GM12878 (cell line): ENCODE results near the gene TSPEAR. TPM values are rescaled to one million over a fixed set of nuclear protein-coding genes. Genes with fewer than 3 reads are reported as not detected.

Experiments
- ATAC-seq: fragments of 200-7000 bp; cut with Tn5 transposase; 3 replicates; pipeline ENCODE4 v1.9.1; 2020; ENCODE audit warnings: mild to moderate bottlenecking, moderate library complexity
- BruUV-seq: library from RNA; stranded (reverse); fragments of 400-500 nt; replicated peaks from 2 replicates; lab custom pipeline; 2021; lab: Mats Ljungman, UMichigan
- CTCF ChIA-PET: fragments of 300-600 bp; sonication (Branson Sonifier 250); formaldehyde crosslinking; extraction: SDS; loops from one replicate; lab custom pipeline; 2021; ENCODE audit warnings: inconsistent platforms; lab: Yijun Ruan, JAX
- POLR2A ChIA-PET: fragments of 350-600 bp; formaldehyde crosslinking; extraction: SDS; loops from one replicate; lab custom pipeline; 2021; ENCODE audit warnings: inconsistent platforms; lab: Charles Lee
- RAD21 ChIA-PET: fragments of 300-600 bp; sonication (Branson Sonifier 250); formaldehyde crosslinking; loops from one replicate; lab custom pipeline; 2023; ENCODE audit warnings: antibody characterized with exemption; ENCODE audit not compliant: unreplicated experiment; lab: Charles Lee
- SMC1A ChIA-PET: fragments of 300-600 bp; sonication (Branson Sonifier 250); formaldehyde crosslinking; loops from one replicate; lab custom pipeline; 2023; ENCODE audit not compliant: unreplicated experiment, uncharacterized antibody; lab: Charles Lee
- DNase-seq: peaks from one replicate; pipeline ENCODE4 v3.0.0-alpha.2; 2011; ENCODE audit warnings: low read depth, low spot score
- FAIRE-seq: peaks from 3 replicates; lab custom pipeline; 2011; peaks lifted over from hg19 to GRCh38; lab: Jason Lieb, UNC
- H2AFZ ChIP-seq: 2 replicates; pipeline ENCODE4 v1.6.0; 2011; ENCODE audit warnings: low read depth, low read length, control low read depth; ENCODE audit not compliant: control insufficient read depth
- H3K27ac ChIP-seq: 2 replicates; pipeline ENCODE4 v1.5.1; 2011; ENCODE audit warnings: control low read depth; ENCODE audit not compliant: control insufficient read depth, insufficient read depth
- H3K27me3 ChIP-seq, 2 experiments: replicated peaks in 1 of 2; 2 replicates each; pipeline versions ENCODE4 v1.6.0 to v1.6.1; 2011; ENCODE audit warnings: low read length in 1 of 2; ENCODE audit not compliant: control insufficient read depth in 2 of 2, insufficient read depth in 2 of 2
- H3K36me3 ChIP-seq, 2 experiments: 2 replicates each; pipeline ENCODE4 v1.5.1; 2011; ENCODE audit warnings: low read length in 1 of 2; ENCODE audit not compliant: control insufficient read depth in 2 of 2, insufficient read depth in 2 of 2
- H3K4me1 ChIP-seq: 2 replicates; pipeline ENCODE4 v1.6.1; 2011; ENCODE audit warnings: mild to moderate bottlenecking, low read length, moderate library complexity, mixed read lengths; ENCODE audit not compliant: control insufficient read depth, insufficient read depth
- H3K4me2 ChIP-seq: 2 replicates; pipeline ENCODE4 v1.6.0; 2011; ENCODE audit warnings: control low read depth; ENCODE audit not compliant: control insufficient read depth, insufficient read depth
- H3K4me3 ChIP-seq: fragments of 200-600 bp; sonication (generic); 2 replicates; pipeline ENCODE4 v1.5.1; 2016
- H3K79me2 ChIP-seq: 2 replicates; pipeline ENCODE4 v1.6.0; 2011; ENCODE audit warnings: low read length; ENCODE audit not compliant: control insufficient read depth, insufficient read depth
- H3K9ac ChIP-seq: 2 replicates; pipeline ENCODE4 v1.8.0; 2011; ENCODE audit warnings: low read length, control low read depth, mixed read lengths; ENCODE audit not compliant: control insufficient read depth, insufficient read depth
- H3K9me3 ChIP-seq: replicated peaks from 3 replicates; pipeline ENCODE4 v1.5.1; 2011; ENCODE audit warnings: mild to moderate bottlenecking, low read length; ENCODE audit not compliant: control insufficient read depth, insufficient read depth
- H4K20me1 ChIP-seq: 2 replicates; pipeline ENCODE4 v1.6.0; 2011; ENCODE audit not compliant: control insufficient read depth, insufficient read depth
- BMI1 ChIP-seq: fragments of 450-650 bp; IDR thresholded peaks from 2 replicates; pipeline ENCODE4 v1.6.1; 2016; ENCODE audit warnings: mild to moderate bottlenecking, moderate library complexity, borderline replicate concordance
- CREM ChIP-seq: IDR thresholded peaks from 2 replicates; pipeline ENCODE4 v1.6.1; 2014; ENCODE audit warnings: antibody characterized with exemption, low read depth
- EP300 ChIP-seq, 2 experiments: fragments of 150-350 bp in 1 of 2; IDR thresholded peaks; 2 replicates each; pipeline ENCODE4 v1.6.1; 2011 to 2012; ENCODE audit warnings: low read depth in 2 of 2, low read length in 2 of 2, borderline replicate concordance in 1 of 2, improper control_type of control experiment in 1 of 2, inconsistent platforms in 1 of 2; ENCODE audit not compliant: control insufficient read depth in 1 of 2
- HDAC6 ChIP-seq: fragments of 200-600 bp; sonication (generic); IDR thresholded peaks from one replicate; pipeline ENCODE4 v1.8.0; 2017; ENCODE audit warnings: antibody characterized with exemption; ENCODE audit not compliant: unreplicated experiment
- HSF1 ChIP-seq: fragments of 150-350 bp; IDR thresholded peaks from 2 replicates; pipeline ENCODE4 v1.6.1; 2014; ENCODE audit warnings: mild to moderate bottlenecking, low read depth, low read length
- KDM1A ChIP-seq: fragments of 200-600 bp; sonication (generic); IDR thresholded peaks from 2 replicates; pipeline ENCODE4 v1.6.1; 2016; ENCODE audit warnings: borderline replicate concordance
- MTA3 ChIP-seq: IDR thresholded peaks from 2 replicates; pipeline ENCODE4 v1.6.1; 2012; ENCODE audit warnings: low read length, inconsistent platforms, borderline replicate concordance
- MXI1 ChIP-seq: fragments of 150-350 bp; IDR thresholded peaks from 2 replicates; pipeline ENCODE4 v1.6.1; 2011; ENCODE audit warnings: low read depth, mild to moderate bottlenecking, inconsistent platforms, low read length, improper control_type of control experiment
- MYC ChIP-seq: IDR thresholded peaks from 2 replicates; pipeline ENCODE4 v1.6.1; 2011; ENCODE audit warnings: mild to moderate bottlenecking, low read length, moderate library complexity, inconsistent platforms; ENCODE audit not compliant: insufficient read depth, insufficient replicate concordance, insufficient read length, severe bottlenecking
- NR2C2 ChIP-seq: IDR thresholded peaks from 2 replicates; pipeline ENCODE4 v1.6.1; 2011; ENCODE audit warnings: borderline replicate concordance, low read depth; ENCODE audit not compliant: control insufficient read depth, insufficient read length
- PAX5 ChIP-seq: IDR thresholded peaks from 2 replicates; pipeline ENCODE4 v1.6.1; 2011; ENCODE audit warnings: low read depth, low read length, borderline replicate concordance
- POU2F2 ChIP-seq: IDR thresholded peaks from 3 replicates; pipeline ENCODE4 v1.6.1; 2011; ENCODE audit warnings: low read depth, mild to moderate bottlenecking, low read length, borderline replicate concordance
- SKIL ChIP-seq: fragments of 450-650 bp; IDR thresholded peaks from 2 replicates; pipeline ENCODE4 v1.6.1; 2017; ENCODE audit warnings: mild to moderate bottlenecking, low read depth, inconsistent platforms; ENCODE audit not compliant: poor library complexity, severe bottlenecking
- SMARCA5 ChIP-seq: fragments of 450-650 bp; IDR thresholded peaks from 2 replicates; pipeline ENCODE4 v1.6.1; 2017; ENCODE audit warnings: mild to moderate bottlenecking
- STAT3 ChIP-seq: IDR thresholded peaks from 2 replicates; pipeline ENCODE4 v1.6.1; 2011; ENCODE audit warnings: low read depth, low read length, improper control_type of control experiment
- ZBTB33 ChIP-seq: fragments of 450-650 bp; IDR thresholded peaks from 2 replicates; pipeline ENCODE4 v1.6.1; 2017; ENCODE audit warnings: mild to moderate bottlenecking
- ZNF207 ChIP-seq: fragments of 450-650 bp; IDR thresholded peaks from 2 replicates; pipeline ENCODE4 v1.6.1; 2014; ENCODE audit warnings: antibody characterized with exemption, mild to moderate bottlenecking, borderline replicate concordance
- in situ Hi-C: fragments of 300-500 bp; cut with MboI; formaldehyde crosslinking; loops from 9 replicates; pipeline ENCODE4 v1.14.3; 2018; ENCODE audit warnings: mixed read lengths
- intact Hi-C: fragments of 100-400 bp; cut with micrococcal nuclease; formaldehyde crosslinking; loops from one replicate; pipeline ENCODE4 v1.14.2; 2022; ENCODE audit not compliant: unreplicated experiment
- polyA plus RNA-seq, 11 experiments: library from polyadenylated mRNA; depleted of rRNA in 4 of 11; unstranded in 6 of 11; stranded (reverse) in 5 of 11; fragments of >200 nt; fragmentation: Nextera tagmentation in 4 of 11; fragmentation: Illumina TruSeq in 1 of 11; extraction: Ambion mirVana in 4 of 11; extraction: Trizol in 1 of 11; gene quantifications; 1 replicate in 1 of 11; 2 replicates in 10 of 11; pipeline versions ENCODE4 v1.2.1 to v1.2.3, GENCODE V29; 2011 to 2016; ENCODE audit warnings: inconsistent platforms in 2 of 11, missing spikeins in 2 of 11, low read depth in 1 of 11
- total RNA-seq, 4 experiments: library from RNA; depleted of rRNA in 3 of 4; stranded (reverse); fragments of >200 nt in 3 of 4; fragmentation: Illumina TruSeq in 1 of 4; extraction: Trizol in 1 of 4; gene quantifications; 2 replicates each; pipeline versions ENCODE4 v1.2.1 to v1.2.3, GENCODE V29; 2013 to 2021

The TSPEAR gene
- total and polyA plus RNA-seq, 10 of the 15 experiments (the other 5 are each of a cell fraction or from before 2014, with no cell fraction given): not detected

GRCh38 chr21:44609193-44609592 lies 102.2 kb downstream of the TSPEAR start:
- in situ Hi-C loops (no loop called here), intact Hi-C loops (no loop called here)
- no peaks in the 10 kb centered on the region for H3K27me3 ChIP-seq
- no peaks in the 10 kb centered on the region for H3K79me2 ChIP-seq
- no peak for TF ChIP-seq SMARCA5
- no peak for TF ChIP-seq POU2F2
- no peak for TF ChIP-seq EP300 (IDR thresholded peaks at IDR 0.05; ENCODE audit: borderline replicate concordance in 1 of 2, control insufficient read depth in 1 of 2, low read depth in 2 of 2, low read length in 2 of 2)
- TF ChIP-seq NR2C2: no peak
- no peak for TF ChIP-seq CREM
- no peak for TF ChIP-seq MYC
- no peak for TF ChIP-seq PAX5
- no peak for TF ChIP-seq ZNF207
- no peak for TF ChIP-seq STAT3
- TF ChIP-seq MXI1: no peak
- TF ChIP-seq SKIL: no peak
- TF ChIP-seq ZBTB33: no peak
- TF ChIP-seq MTA3: no peak
- TF ChIP-seq BMI1: no peak
- TF ChIP-seq KDM1A: no peak
- TF ChIP-seq HSF1: no peak
- TF ChIP-seq HDAC6: no peak
- no peak overlapping the region for H2AFZ ChIP-seq
- SMC1A ChIA-PET: interaction anchor here (1.3 kb wide), 1 partner anchor 10 kb away, joined by 3 read pairs; no protein-coding TSS in a partner anchor
- no peaks in the 10 kb centered on the region for H3K4me1 ChIP-seq
- no peak overlapping the region for H3K4me2 ChIP-seq
- no peak overlapping the region for H3K9ac ChIP-seq
- no peaks in the 10 kb centered on the region for H3K36me3 ChIP-seq
- H3K27ac ChIP-seq: no peak overlapping the region
- no TSS peak for BruUV-seq
- peaks cover 2% of the 10 kb centered on the region; the same call in 1 of the 3 replicates for H3K9me3 ChIP-seq
- no peak overlapping the region for H3K4me3 ChIP-seq
- no peak for DNase-seq
- no peak for ATAC-seq
- CTCF ChIA-PET: no interaction called here
- no peaks in the 10 kb centered on the region for H4K20me1 ChIP-seq
- FAIRE-seq: no peak
- RAD21 ChIA-PET: no interaction called here
- POLR2A ChIA-PET: no interaction called here
